GM21576 (cell line): ENCODE results near the gene EFCAB8.
"Not testable (repeated sequence)": the region's sequence is repeated elsewhere in the genome, so short reads cannot be mapped to it uniquely, and the experiment has no call there.

Experiments used
- ATAC-seq: cut with Tn5 transposase; IDR thresholded peaks from one replicate; pipeline ENCODE4 v1.9.1; 2021; ENCODE audit warnings: mild to moderate bottlenecking, moderate library complexity; ENCODE audit not compliant: unreplicated experiment

Gene EFCAB8

DNA sequence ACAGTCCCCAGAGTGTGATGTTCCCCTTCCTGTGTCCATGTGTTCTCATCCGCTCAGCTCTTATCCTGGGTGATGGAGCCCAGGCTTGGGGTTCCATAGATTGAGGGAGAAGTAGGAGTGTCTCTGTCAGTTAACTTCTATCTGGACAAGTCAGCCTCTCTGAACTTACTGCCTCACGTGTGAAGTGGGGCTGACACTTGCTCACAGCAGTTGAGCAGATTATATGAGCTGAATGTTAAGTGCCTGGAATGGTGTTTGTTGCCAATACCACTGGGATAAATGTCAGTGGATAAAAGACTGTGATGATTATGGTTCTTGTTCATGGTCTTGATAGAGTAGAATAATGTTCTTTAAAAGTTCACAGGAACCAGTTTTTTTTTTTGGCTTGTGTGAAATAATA lies 17.1 kb upstream of the EFCAB8 start:
- no peak for ATAC-seq

GRCh38 chr20:32842688-32843524 lies 15.8 kb upstream of the EFCAB8 start:
- no peak for ATAC-seq

DNA sequence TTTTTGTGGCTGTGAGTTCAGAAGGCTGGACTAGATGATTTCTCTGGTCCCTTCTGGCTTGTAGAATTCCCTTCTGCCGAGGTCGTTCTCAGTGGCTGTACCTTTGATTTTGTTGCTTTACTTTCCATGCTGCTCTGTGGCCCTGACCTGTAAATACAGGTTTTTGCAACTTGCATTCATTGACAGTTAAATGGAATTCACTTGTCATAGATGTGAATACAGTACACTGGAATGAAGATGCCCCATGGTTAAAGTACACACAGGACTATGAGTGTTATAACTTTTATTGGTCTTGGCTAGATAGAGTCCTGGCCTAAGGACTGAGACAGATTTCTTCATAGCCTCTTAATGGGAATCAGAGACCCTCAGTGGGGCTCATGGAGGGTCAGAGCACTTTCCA lies 12.9 kb upstream of the EFCAB8 start:
- ATAC-seq, result no peak

DNA sequence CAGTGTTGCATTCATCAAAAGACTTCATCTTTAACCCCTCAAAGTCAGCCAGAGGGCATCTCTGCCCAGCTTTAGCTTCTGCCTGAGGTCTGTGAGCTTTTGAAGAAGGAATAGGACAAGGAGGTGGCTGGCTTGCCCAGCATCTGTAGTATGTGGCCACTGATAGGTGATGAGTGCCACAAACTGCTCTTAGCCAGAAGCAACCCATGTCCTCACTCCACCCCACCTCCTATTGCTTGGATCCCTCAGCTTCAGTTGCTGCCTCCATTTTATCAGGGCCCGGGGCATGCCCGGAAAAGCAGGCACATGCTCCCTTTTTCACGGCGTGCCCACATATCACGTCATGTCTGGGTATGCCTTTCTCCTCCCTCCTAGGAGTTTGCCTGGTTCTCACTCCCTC lies 11.9 kb upstream of the EFCAB8 start:
- no peak for ATAC-seq

GRCh38 chr20:32847964-32848363 lies 10.8 kb upstream of the EFCAB8 start:
- ATAC-seq, result no peak

- ATAC-seq, result no peak
These were observed 9.9 kb upstream of the EFCAB8 start for GRCh38 chr20:32848846-32849245.

DNA sequence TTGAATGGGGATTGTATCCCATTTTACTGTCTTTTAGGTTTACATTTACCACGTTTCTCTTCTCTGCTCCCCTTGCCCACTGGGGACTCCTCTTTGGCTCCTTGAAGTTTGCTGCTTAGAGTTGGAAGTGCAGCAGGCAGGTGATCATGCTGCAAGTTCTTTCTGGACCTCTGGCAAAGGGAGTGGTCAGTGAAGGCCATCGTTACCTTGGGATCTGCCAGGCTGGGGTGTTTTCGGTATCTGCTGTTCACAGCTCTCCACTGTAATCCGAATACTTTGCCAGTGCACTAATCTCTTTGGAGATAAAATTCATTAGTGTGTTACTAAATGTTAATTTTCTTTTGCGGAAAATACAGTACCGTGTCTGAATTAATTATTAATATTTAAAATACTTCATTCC lies 9.1 kb upstream of the EFCAB8 start:
- ATAC-seq, result no peak

- ATAC-seq, result no peak
These were observed 3.3 kb upstream of the EFCAB8 start for GRCh38 chr20:32855387-32855786.

DNA sequence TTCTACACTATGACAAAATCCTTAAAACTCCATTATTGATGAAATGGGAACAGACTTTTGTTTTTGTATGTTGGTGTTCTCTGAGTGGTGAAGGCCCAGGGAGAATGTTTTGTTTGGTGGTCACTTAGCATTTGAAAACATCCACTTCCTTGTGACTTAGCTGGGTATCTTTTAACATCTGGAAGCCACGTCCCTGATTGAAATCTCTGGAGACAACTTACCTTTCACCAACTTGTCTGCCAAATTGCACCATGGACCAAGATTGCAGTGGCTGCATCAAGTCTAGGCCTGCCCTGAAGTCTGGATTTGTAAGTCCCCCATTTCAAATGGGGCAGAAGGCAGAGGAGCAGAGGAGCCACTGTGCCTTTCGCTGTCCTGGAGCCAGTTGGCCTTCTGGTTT lies 534 bp upstream of the EFCAB8 start:
- no peak for ATAC-seq

DNA sequence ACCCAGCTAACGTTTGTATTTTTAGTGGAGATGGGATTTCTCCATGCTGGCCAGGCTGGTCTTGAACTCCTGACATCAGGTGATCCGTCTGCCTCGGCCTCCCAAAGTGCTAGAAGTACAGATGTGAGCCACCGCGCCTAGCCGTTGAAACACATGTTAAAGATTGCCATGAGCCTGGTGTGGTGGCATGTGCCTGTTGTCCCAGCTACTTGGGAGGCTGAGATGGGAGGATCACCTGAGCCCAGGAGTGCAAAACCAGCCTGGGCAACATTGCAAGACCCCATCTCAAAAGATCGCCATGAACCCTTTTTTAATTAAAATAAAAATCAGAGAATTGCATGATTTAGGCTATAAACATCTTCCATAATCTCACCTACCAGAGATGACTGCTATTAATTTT lies 2.7 kb downstream of the EFCAB8 start:
- no peak for ATAC-seq

GRCh38 chr20:32869562-32869961 lies 10.8 kb downstream of the EFCAB8 start:
- ATAC-seq, result no peak

- ATAC-seq, result not testable (repeated sequence)
These were observed 11.8 kb downstream of the EFCAB8 start for GRCh38 chr20:32870526-32870925.

- ATAC-seq, result no peak
These were observed 12.3 kb downstream of the EFCAB8 start for GRCh38 chr20:32870985-32871384.

GRCh38 chr20:32871627-32872160 lies 13.0 kb downstream of the EFCAB8 start:
- no peak for ATAC-seq

- no peak for ATAC-seq
These were observed 13.5 kb downstream of the EFCAB8 start for GRCh38 chr20:32872266-32872665.

GRCh38 chr20:32875673-32876072 lies 16.9 kb downstream of the EFCAB8 start:
- no peak for ATAC-seq

DNA sequence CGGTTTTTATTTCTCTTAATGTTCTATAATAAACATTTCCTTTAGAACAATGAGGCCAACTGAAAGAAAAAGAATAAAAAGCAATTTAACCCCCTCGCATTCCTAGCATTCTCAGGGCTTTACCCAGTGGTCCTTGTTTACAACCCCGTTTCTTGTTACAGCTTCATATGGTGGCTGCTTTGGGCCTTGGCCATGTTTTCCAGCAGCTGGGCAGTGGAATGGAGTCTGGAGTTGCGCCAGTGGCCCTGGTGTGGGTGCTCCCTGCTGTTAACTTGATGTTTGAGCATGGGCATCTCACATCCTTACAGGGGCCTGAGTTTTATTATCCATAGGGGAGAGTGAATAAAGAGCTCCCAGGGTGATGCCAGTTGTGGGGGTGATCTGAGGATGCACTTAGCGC lies 18.8 kb downstream of the EFCAB8 start:
- no peak for ATAC-seq

- no peak for ATAC-seq
These were observed 20.1 kb downstream of the EFCAB8 start for GRCh38 chr20:32878820-32879219.

GRCh38 chr20:32879538-32879937 lies 20.8 kb downstream of the EFCAB8 start:
- no peak for ATAC-seq

DNA sequence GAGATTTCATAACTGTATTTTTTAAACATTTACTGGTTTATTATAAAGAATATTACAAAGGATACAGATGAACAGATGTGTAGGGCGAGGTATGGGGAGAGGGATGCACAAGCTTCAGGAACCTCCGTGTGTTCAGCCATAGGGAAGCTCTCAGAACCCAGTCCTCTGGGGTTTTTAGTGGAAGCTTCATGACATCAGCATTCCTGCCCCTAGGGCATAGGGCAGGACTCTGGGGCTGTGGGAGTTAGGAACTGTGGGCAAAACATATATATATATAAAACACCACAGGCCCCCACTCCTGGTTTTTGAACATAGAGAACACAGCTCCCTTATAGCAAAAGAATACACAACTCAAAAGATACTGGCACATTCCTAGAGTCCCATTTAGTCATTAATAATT lies 21.9 kb downstream of the EFCAB8 start:
- no peak for ATAC-seq

DNA sequence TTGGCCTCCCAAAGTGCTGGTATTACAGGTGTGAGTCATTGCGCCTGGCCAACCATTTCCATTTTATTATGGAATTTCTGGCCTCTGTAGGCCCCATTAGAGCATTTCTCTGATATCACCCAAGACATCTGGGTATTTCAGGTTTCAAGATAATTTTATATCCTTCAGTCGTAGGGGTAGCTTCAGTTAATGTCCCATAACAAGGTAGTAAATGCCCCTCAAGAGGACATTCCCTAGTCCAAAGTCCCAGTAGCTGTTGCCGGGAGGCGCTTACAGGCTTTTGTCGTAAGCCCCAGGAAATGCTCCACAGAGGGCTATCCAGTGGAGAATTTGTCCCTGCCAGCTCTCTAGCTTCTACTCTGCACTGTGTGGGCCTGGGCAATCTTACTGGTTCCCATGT lies 24.4 kb downstream of the EFCAB8 start:
- ATAC-seq, result no peak

GRCh38 chr20:32885185-32885584 lies 26.5 kb downstream of the EFCAB8 start:
- no peak for ATAC-seq

DNA sequence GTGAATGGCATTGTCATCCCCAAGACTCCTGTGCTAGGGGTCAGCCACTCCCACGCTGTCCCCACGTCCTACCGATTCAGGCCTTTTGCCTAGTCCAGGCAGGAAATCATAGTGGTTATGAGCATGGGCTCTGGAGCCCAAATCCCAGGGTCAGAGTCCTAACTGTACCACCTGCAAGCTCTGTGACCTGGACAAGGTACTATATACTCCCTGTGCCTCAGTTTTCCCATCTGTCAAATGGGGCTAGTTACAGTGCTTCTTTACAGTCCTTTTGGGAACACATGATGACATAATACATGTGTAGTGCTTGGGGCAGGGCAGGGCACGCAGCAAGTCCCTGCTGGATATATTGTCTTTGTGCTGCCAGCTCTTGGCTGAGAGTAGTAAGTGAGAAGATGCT lies 27.2 kb downstream of the EFCAB8 start:
- ATAC-seq, result no peak
